ENCODE results near the gene MAP2K2. TPM values are rescaled to one million over a fixed set of nuclear protein-coding genes. Genes with fewer than 3 reads are reported as not detected.

MAP2K2 gene
- total and polyA plus RNA-seq, 5 experiments from 2014 or later: 48.0 to 134 (median 101) TPM

DNA sequence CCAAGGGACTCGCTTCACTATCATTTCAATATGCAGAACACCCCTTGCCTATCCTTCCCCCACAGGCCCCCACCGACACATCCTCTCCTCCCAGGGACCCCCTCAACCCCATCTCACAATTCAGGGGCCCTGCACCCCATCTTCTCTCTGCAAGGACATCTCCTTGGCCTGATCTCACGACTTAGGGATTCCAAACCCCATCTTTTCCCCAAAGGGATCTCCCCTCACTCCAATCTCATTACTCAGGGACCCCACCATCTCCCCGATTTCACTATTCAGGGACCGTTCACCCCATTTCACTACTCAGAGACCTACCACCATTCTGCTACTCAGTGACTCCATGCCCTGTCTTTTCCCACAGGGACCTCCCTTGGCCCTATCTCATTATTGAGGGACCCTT lies 1.4 kb downstream of the MAP2K2 start:
- POLR2A ChIA-PET: no interaction called here
- ATAC-seq: no peak
- Mint-ChIP-seq H3K27ac (peak overlapping the region; percentile 85 to 98 (median 94)), H3K4me3 (peak overlapping the region; percentile 82 to 98 (median 91)), H3K4me1 (peaks cover 18 to 42% (median 30%) of the 10 kb centered on the region in 4 donors), H3K9me3 (no peaks in the 10 kb centered on the region), H3K27me3 (no peaks in the 10 kb centered on the region), H3K36me3 (peaks cover 0 to 9% (median 0%) of the 10 kb centered on the region in 3 donors)
- no peak for DNase-seq

DNA sequence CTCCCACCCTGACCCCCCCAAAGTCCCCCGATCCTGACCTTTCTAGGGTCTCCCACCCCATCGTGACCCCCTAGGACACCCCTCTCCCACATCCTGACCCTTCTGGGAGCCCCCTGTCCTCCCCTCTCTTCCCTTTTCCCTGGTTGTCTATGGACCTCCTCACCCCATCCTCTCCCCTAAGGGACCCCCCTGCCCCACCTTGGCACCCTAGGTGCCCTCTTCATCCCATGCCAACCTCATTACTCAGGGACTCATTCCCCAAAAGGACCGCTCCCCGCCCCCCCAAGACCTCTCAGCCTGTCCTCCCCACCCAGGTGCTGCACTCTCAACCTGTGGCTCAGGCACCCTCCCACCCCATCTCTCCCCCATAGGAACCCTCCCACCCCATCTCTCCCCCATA lies 2.1 kb downstream of the MAP2K2 start:
- ATAC-seq (no peak), DNase-seq (no peak)
- Mint-ChIP-seq H3K4me3 (peak overlapping the region in 3 of 10 donors; percentile 58 to 95 (median 70)), H3K27me3 (no peaks in the 10 kb centered on the region), H3K9me3 (no peaks in the 10 kb centered on the region), H3K27ac (peak overlapping the region in 2 of 10 donors; percentile 20 to 73), H3K4me1 (peaks cover 18 to 48% (median 31%) of the 10 kb centered on the region in 4 donors), H3K36me3 (peaks cover 0 to 13% (median 0%) of the 10 kb centered on the region in 3 donors)
- POLR2A ChIA-PET: interaction anchor here (0.5 kb wide), 1 partner anchor 15 kb away, joined by 3 read pairs; no protein-coding TSS in a partner anchor

DNA sequence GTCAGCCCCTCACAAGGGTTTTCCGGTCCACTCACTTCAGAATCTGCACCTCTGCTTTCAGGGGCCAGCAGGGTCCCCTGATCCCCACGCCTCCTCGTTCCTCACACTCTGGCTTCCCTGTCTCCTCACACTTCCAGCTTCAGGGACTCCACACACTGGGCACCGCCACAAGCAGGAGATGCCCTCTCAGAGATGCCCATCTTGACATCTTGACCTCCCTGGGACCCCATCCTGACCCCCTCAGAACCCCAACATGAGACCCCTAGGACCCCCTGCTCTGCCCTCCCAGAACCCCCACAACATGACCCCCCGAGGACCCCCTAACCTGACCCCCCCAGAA lies 2.7 kb downstream of the MAP2K2 start:
- ATAC-seq: no peak
- no peak for DNase-seq
- H3K27ac Mint-ChIP-seq: peak overlapping the region in 7 of 10 donors; percentile 21 to 93 (median 53)
- peak overlapping the region in 1 of 10 donors; percentile 19 for H3K4me3 Mint-ChIP-seq
- H3K4me1 Mint-ChIP-seq: peaks cover 18 to 52% (median 32%) of the 10 kb centered on the region in 4 donors
- no peaks in the 10 kb centered on the region for H3K27me3 Mint-ChIP-seq
- POLR2A ChIA-PET: interaction anchor here (0.5 kb wide), 1 partner anchor 14 kb away, joined by 3 read pairs; no protein-coding TSS in a partner anchor
- peaks cover 0 to 17% (median 0%) of the 10 kb centered on the region in 3 donors for H3K36me3 Mint-ChIP-seq
- no peaks in the 10 kb centered on the region for H3K9me3 Mint-ChIP-seq

DNA sequence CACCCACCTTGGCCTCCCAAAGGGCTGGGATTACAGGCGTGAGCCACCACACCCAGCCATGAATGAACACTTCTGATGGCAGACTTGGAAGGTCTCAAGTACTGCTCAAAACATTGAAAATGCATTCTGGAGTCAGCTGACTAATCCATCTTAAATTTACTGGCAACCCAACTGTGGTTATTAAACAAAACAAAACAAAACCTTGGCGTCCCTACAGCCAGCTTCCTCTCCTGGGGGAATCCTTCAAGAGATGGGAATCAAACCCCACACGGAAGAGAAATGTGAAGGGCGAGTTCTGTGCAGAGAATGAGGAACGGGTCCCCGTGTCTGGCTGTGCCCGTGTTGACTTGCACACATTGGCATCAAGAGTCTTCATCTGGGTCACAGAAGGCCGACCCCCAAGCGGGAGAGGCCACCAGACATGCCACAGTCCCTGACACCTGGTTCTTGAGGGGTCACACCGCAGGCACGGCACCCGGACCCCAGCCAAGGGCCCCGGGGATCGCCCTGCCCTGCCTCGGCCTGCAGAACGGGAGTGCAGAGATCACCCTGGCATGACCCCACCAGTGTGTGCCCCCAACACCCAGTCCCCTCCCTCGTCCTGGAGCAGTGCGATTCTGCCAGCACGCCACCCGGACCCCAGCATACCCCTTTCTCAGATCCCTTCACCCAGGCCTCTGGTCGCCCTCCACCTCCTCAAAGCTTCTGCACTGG lies 3.2 kb downstream of the MAP2K2 start:
- ATAC-seq (no peak), DNase-seq (no peak)
- no peaks in the 10 kb centered on the region for H3K27me3 Mint-ChIP-seq
- no peaks in the 10 kb centered on the region for H3K9me3 Mint-ChIP-seq
- H3K36me3 Mint-ChIP-seq: peaks cover 0 to 17% (median 0%) of the 10 kb centered on the region in 3 donors
- POLR2A ChIA-PET: interaction anchor here (1.2 kb wide), 1 partner anchor 11 kb away, joined by 3 read pairs; no protein-coding TSS in a partner anchor
- H3K4me3 Mint-ChIP-seq: peak overlapping the region in 2 of 10 donors; percentile 6 to 19
- peak overlapping the region in 8 of 10 donors; percentile 6 to 93 (median 50) for H3K27ac Mint-ChIP-seq
- H3K4me1 Mint-ChIP-seq: peaks cover 18 to 56% (median 35%) of the 10 kb centered on the region in 4 donors

DNA sequence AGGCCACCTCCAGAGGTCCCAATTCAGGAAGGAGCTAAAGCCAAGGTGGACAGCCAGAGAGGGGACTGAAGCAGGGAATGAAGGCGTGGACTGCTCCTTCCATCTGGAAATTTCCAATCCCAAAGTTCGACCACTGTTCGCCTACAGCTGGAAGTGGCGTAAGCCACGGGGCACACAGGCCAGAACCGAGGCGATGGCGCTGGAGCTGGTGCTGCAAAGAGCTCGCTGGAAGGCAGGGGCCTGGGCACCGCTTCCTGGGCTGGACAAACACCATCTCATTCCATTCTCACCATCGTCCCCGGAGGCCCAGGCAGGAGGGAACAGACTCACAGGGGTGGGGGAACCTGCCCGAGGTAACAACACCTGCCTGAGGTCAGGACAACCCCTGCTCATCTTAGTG lies 4.2 kb downstream of the MAP2K2 start:
- peaks cover 24 to 61% (median 44%) of the 10 kb centered on the region in 4 donors for H3K4me1 Mint-ChIP-seq
- H3K27ac Mint-ChIP-seq: peak overlapping the region in 5 of 10 donors; percentile 55 to 73 (median 70)

DNA sequence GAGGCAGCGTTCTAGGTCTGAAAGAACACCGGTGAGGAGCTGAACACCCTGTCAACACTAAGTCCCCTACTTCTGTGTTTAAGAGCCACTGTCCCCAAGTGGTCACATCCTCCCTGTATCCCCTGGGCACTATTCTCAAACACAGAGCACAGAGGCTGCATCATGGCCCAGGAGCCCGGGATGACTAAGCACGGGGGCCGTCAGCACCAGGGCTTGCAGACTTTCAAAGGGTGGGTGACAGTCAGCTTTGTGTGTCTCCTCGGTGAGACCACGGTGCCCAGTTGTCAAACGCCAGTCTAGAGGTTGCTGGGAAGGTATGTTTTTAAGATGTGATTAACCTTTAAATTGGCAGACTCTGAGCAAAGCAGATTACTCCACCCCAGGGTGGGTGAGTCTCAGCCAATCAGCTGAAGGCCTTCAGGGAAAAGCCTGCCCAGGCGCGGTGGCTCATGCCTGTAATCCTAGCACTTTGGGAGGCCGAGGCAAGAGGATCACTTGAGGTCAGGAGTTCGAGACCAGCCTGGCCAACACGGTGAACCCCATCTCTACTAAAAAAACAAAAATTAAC lies 8.0 kb downstream of the MAP2K2 start:
- peak overlapping the region in 1 of 10 donors; percentile 65 for H3K4me3 Mint-ChIP-seq
- H3K4me1 Mint-ChIP-seq: peaks cover 14 to 71% (median 44%) of the 10 kb centered on the region in 4 donors
- no peaks in the 10 kb centered on the region for H3K27me3 Mint-ChIP-seq
- ATAC-seq: no peak
- POLR2A ChIA-PET: interaction anchor here (0.5 to 3.9 kb wide), 12 partner anchors 9 to 1609 kb away, joined by 3 to 35 read pairs (median 6); partner anchors contain the start of genes EEF2, PIAS4 and ZBTB7A
- no peaks in the 10 kb centered on the region for H3K9me3 Mint-ChIP-seq
- no peak for DNase-seq
- H3K27ac Mint-ChIP-seq: peak overlapping the region in 8 of 10 donors; percentile 58 to 95 (median 88)
- H3K36me3 Mint-ChIP-seq: peaks cover 0 to 28% (median 0%) of the 10 kb centered on the region in 3 donors

More for the DNA sequence above, 4.2 kb downstream of the MAP2K2 start:
- H3K9me3 Mint-ChIP-seq: no peaks in the 10 kb centered on the region
- POLR2A ChIA-PET: interaction anchor here (1.2 to 1.6 kb wide), 2 partner anchors 10 to 11 kb away, joined by 3 to 4 read pairs; no protein-coding TSS in a partner anchor
- peaks cover 0 to 20% (median 0%) of the 10 kb centered on the region in 3 donors for H3K36me3 Mint-ChIP-seq
- H3K4me3 Mint-ChIP-seq: peak overlapping the region in 1 of 10 donors; percentile 40
- no peak for ATAC-seq
- DNase-seq: no peak
- H3K27me3 Mint-ChIP-seq: no peaks in the 10 kb centered on the region

DNA sequence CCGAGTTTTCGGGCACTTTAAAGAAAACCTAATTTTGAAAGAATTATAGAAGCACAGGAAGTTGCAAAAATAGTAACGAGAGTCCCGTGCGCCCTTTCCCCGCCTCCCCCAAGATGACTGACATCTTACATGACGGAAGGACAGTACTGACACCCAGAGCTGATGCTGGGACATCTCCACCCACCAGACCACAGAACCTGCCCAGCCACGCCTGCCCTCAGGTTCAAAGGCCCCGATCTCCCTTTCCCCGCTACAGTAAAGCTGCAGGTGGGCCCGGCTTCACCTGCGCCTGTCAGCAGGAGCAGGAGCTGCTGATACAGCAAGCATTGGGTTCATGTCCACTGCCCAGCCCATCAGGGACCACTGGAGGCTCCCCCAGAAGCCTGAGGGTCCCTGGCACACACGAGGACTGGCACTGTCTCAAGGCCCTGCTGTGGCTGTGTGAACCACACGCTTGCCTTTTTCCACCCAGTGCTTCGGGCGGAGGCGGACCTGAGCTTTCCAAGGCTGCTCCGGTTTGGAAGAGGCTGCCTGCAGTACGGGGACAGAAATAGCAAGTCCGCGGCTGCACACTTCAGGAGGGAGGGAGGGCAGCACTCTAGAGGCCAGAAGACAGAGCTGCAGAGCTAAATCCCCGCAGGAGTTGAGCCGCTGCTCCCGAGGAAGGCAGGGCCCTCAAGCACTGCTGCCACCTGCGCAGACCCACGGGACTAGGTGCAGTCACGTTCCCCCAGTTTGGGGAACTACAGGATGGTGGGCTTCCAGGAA lies 8.7 kb downstream of the MAP2K2 start:
- Mint-ChIP-seq H3K4me1 (peaks cover 14 to 72% (median 47%) of the 10 kb centered on the region in 4 donors), H3K27me3 (no peaks in the 10 kb centered on the region)
- POLR2A ChIA-PET: interaction anchor here (0.5 to 3.9 kb wide), 18 partner anchors 10 to 520 kb away, joined by 3 to 35 read pairs (median 4); partner anchors contain the start of genes EEF2, PIAS4 and ZBTB7A

DNA sequence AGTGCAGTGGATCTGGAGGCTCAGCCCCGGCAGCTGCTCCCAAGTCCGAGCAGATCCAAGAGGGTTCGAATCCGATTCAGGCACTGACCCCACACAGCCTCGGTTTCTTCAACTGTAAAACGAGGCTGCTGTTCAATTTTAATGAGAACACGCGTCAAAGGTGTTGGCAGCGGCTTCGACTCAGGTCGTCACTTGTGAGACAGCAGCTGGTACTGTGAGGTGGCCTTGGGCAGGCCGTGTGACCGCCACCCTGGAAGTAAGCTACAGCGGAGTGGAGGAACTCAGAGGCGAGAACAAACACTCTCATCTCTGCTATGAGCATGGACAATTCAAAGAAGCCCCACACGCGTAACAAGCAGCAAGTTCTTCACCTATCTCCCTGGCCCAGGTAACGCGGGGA lies 9.7 kb downstream of the MAP2K2 start:
- POLR2A ChIA-PET: interaction anchor here (0.6 to 3.9 kb wide), 12 partner anchors 10 to 139 kb away, joined by 3 to 35 read pairs (median 5); partner anchors contain the start of genes EEF2, MAP2K2 and ZBTB7A
- H3K27ac Mint-ChIP-seq: peak overlapping the region in 8 of 10 donors; percentile 19 to 93 (median 78)
- no peaks in the 10 kb centered on the region for H3K27me3 Mint-ChIP-seq
- H3K9me3 Mint-ChIP-seq: no peaks in the 10 kb centered on the region
- no peak for ATAC-seq
- H3K36me3 Mint-ChIP-seq: peaks cover 0 to 25% (median 0%) of the 10 kb centered on the region in 3 donors
- DNase-seq: no peak
- H3K4me3 Mint-ChIP-seq: peak overlapping the region in 4 of 10 donors; percentile 8 to 60 (median 10)
- peaks cover 12 to 77% (median 51%) of the 10 kb centered on the region in 4 donors for H3K4me1 Mint-ChIP-seq

More for the DNA sequence above, 8.7 kb downstream of the MAP2K2 start:
- Mint-ChIP-seq H3K4me3 (peak overlapping the region; percentile 26 to 83 (median 68)), H3K27ac (peak overlapping the region; percentile 68 to 95 (median 88)), H3K36me3 (peaks cover 0 to 28% (median 0%) of the 10 kb centered on the region in 3 donors), H3K9me3 (no peaks in the 10 kb centered on the region)
- DNase-seq (peak; percentile 48 to 89 (median 76)), ATAC-seq (peak; percentile 99 to 100)

DNA sequence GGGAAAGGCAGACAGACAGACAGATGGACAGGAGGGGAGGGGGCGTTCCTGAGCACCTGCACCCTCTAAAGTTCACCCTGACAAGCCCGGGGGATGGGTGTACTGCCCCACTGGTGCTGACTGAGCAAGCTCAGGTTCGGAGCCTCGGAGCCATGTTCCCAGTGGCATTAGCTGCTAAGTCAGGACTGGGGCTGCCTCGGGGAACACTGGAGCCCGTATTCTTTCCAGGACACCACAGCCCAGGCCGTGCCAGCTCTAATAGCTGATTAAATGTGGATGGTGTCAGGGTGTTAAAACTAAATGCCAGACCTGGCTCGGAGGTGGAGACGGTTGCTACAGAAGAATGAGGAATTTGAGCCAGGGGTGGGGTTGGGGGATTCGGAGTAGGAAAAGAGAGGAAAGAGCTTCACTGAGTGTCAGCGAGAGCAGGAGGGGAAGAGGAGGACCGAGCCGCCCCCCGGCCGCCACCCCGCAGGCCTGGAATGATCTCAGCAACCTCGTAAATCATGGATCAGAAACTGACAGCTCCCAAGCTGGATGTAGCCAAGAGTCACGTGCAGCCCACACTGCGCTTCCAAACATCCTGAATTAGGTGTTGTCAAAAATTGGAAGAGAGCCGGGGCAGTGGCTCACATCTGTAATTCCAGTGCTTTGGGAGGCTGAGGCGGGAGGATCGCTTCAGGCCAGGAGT lies 10.4 kb downstream of the MAP2K2 start:
- H3K4me1 Mint-ChIP-seq: peaks cover 18 to 81% (median 58%) of the 10 kb centered on the region in 4 donors
- H3K36me3 Mint-ChIP-seq: peaks cover 0 to 25% (median 0%) of the 10 kb centered on the region in 3 donors
- H3K27ac Mint-ChIP-seq: peak overlapping the region in 8 of 10 donors; percentile 47 to 85 (median 64)
- POLR2A ChIA-PET: interaction anchor here (0.6 to 3.9 kb wide), 7 partner anchors 9 to 1245 kb away, joined by 3 to 35 read pairs (median 6); partner anchors contain the start of genes MAP2K2 and ZBTB7A
- H3K4me3 Mint-ChIP-seq: peak overlapping the region in 3 of 10 donors; percentile 11 to 66 (median 60)
- no peaks in the 10 kb centered on the region for H3K27me3 Mint-ChIP-seq
- DNase-seq: no peak
- H3K9me3 Mint-ChIP-seq: no peaks in the 10 kb centered on the region
- ATAC-seq: no peak

DNA sequence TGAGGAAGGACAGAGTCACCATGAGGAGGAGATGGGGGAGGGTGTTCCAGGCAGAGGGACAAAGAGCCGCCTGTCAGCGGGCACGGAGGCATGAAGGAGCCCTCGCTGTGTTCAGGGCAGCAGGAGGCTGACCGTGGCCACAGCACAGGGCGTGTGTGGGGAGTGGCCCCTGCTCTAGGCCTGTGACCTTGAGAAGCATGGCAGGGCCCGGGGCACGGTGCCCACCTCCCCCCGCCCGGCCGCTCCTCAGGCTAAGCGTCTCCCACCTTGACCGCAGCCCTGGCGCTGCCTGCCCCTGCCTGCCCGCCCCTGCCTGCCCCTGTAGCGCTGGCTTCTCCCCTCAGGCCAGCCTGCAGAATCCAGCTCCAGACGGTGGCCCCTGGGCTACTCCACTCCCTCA lies 11.6 kb downstream of the MAP2K2 start:
- no peak for DNase-seq
- Mint-ChIP-seq H3K4me3 (no peak overlapping the region), H3K9me3 (no peaks in the 10 kb centered on the region), H3K36me3 (peaks cover 0 to 24% (median 0%) of the 10 kb centered on the region in 3 donors), H3K27ac (peak overlapping the region in 3 of 10 donors; percentile 6 to 52 (median 17)), H3K27me3 (no peaks in the 10 kb centered on the region), H3K4me1 (peaks cover 21 to 80% (median 64%) of the 10 kb centered on the region in 4 donors)
- no peak for ATAC-seq
- POLR2A ChIA-PET: interaction anchor here (0.6 to 3.9 kb wide), 2 partner anchors 8 to 45 kb away, joined by 3 to 35 read pairs; partner anchors contain the start of gene ZBTB7A

DNA sequence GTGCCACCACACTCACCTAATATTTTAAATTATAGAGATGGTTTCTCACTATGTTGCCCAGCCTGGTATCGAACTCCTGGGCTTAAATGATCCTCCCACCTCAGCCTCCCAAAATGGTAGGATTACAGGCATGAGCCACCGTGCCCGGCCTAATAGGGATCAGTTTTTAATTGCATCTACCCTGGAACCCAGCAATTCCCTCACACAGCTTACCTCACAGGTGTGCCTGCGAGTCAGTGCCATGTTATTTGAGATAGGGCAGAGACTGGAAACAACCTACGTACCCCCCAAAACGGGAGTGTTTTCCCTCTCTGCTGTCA lies 14.3 kb downstream of the MAP2K2 start:
- DNase-seq (no peak), ATAC-seq (no peak)
- peaks cover 28 to 82% (median 70%) of the 10 kb centered on the region in 4 donors for H3K4me1 Mint-ChIP-seq
- peaks cover 0 to 2% (median 0%) of the 10 kb centered on the region in 9 donors for H3K9me3 Mint-ChIP-seq
- POLR2A ChIA-PET: interaction anchor here (0.6 to 2.3 kb wide), 17 partner anchors 9 to 725 kb away, joined by 3 to 10 read pairs (median 4); partner anchors contain the start of gene ZBTB7A
- no peaks in the 10 kb centered on the region for H3K27me3 Mint-ChIP-seq
- peaks cover 0 to 19% (median 4%) of the 10 kb centered on the region in 3 donors for H3K36me3 Mint-ChIP-seq
- peak overlapping the region; percentile 90 to 98 (median 96) for H3K27ac Mint-ChIP-seq
- H3K4me3 Mint-ChIP-seq: peak overlapping the region in 7 of 10 donors; percentile 64 to 83 (median 69)

Measured in naive thymus-derived CD8-positive, alpha-beta T cell (primary cell).